ENCODE data around the gene SMAD4.
"Not testable (repeated sequence)": the region's sequence is repeated elsewhere in the genome, so short reads cannot be mapped to it uniquely, and the experiment has no call there.

Gene SMAD4

GRCh38 chr18:51111633-51112355 is 81.8 kb downstream of the SMAD4 start:
- DNase-seq (ENCODE audit: low spot score) = not testable (repeated sequence)

DNA sequence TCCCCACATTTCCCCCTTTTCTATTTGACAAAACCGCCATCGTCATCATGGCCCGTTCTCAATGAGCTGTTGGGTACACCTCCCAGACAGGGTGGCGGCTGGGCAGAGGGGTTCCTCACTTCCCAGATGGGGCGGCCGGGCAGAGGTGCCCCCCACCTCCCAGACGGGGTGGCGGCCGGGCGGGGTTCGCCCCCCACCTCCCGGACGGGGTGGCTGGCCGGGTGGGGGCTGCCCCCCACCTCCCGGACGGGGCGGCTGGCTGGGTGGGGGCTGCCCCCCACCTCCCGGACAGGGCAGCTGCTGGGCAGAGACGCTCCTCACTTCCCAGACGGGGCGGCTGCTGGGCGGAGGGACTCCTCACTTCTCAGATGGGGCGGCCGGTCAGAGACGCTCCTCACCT is 87.0 kb downstream of the SMAD4 start:
- DNase-seq (ENCODE audit: low spot score) = not testable (repeated sequence)

- not testable (repeated sequence) for DNase-seq (ENCODE audit: low spot score)
Observed at GRCh38 chr18:51119561-51119960, 89.5 kb downstream of the SMAD4 start.

GRCh38 chr18:51119976-51120375 is 90.0 kb downstream of the SMAD4 start:
- not testable (repeated sequence) for DNase-seq (ENCODE audit: low spot score)

- no peak for DNase-seq (ENCODE audit: low spot score)
Observed at GRCh38 chr18:51120809-51121596, 91.0 kb downstream of the SMAD4 start.

DNA sequence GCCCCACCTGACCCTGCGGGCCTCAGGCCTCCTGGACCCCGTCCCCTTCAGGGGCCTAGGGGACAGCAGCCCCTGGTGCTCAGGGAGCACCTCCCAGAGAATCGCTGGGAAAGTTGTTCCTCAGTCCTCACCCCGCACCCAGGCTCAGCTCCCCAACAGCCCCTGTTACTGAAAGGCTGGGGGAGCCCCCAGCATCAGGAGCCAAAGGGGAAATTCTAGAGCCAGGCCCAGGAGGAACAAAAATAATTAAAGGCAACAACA is 91.5 kb downstream of the SMAD4 start:
- DNase-seq (ENCODE audit: low spot score) = no peak

GRCh38 chr18:51122266-51123045 is 92.4 kb downstream of the SMAD4 start:
- DNase-seq (ENCODE audit: low spot score) = no peak

DNA sequence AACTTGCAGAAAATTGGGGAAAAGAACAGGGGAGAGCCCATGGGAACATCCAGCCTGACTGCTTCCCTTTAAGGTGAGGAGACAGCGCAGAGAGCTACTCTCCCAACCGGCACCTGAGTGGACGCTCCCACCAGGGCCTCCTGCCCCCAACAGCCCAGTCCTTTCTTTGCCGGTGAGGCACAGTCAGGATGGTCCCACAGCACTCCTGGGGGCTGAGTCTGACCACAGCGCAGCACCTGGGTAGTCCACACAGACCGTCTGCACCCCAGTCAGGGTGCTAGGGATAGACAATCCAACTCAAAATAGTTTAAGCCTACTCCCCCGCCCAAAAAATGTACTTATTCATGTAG is 93.0 kb downstream of the SMAD4 start:
- no peak for DNase-seq (ENCODE audit: low spot score)

DNA sequence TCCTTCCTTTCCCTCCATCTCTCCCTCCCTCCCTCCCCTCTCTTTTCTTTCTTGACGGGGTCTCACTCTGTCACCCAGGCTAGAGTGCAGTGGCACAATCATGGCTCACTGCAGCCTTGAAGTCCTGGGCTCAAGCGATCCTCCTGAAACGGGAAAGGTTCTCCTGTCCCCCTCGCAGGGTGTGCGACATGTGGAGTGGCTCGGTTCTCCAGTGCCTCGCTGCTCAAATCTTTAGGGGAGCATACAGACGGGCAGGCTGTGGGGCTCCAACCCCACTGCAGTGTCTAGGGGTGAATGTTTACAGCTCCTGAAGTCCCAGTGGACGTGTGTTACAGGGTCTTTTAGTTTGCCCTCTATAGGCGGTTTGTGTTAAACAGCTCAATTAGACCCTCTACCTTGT is 93.5 kb downstream of the SMAD4 start:
- no peak for DNase-seq (ENCODE audit: low spot score)

GRCh38 chr18:51123936-51124486 is 94.0 kb downstream of the SMAD4 start:
- no peak for DNase-seq (ENCODE audit: low spot score)

DNA sequence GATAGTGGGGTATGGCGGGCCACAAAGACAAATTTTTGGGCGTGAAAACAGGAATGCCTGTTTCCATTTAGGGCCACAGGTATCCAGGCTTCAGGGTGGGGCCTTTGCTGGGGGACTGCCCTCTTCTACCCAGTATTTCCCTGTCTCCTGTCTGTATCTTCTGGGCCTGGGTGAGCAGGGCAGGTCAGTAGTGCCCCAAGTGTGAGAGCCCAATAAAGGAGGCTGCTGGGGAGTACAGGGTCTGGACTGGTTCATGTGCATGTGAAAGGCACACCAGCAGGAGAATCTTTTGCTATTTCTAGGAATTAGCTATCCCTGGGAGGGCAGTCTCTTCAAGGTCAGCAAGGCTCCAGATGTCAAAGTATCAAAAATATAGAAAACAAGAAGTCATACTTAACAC is 96.0 kb downstream of the SMAD4 start:
- no peak for DNase-seq (ENCODE audit: low spot score)

- no peak for DNase-seq (ENCODE audit: low spot score)
Observed at GRCh38 chr18:51127664-51128063, 97.7 kb downstream of the SMAD4 start.

DNA sequence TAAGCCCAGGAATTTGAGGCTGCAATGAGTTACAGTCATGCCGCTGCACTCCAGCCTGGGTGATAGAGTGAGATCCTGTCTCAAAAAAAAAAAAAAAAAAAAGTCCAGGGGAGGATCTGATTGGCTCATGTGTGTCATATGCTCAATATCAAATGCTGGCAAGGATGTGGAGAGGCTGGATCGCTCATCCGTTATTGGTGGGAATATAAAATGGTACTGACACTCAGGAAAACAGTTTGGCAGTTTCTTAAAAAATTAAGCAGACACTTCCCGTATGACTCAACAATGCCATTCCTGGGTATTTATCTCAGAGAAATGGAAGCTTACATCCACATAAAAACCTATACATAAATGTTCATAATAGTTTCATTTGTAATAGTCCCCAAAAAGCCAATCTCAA is 98.5 kb downstream of the SMAD4 start:
- no peak for DNase-seq (ENCODE audit: low spot score)

- no peak for DNase-seq (ENCODE audit: low spot score)
Observed at GRCh38 chr18:51132256-51132935, 102.4 kb downstream of the SMAD4 start.

GRCh38 chr18:51133580-51134160 is 103.7 kb downstream of the SMAD4 start:
- DNase-seq (ENCODE audit: low spot score) = no peak

All from COLO829 (cell line).